K562 (cell line): ENCODE data around the gene SLTM. TPM values are rescaled to one million over a fixed set of nuclear protein-coding genes. Genes with fewer than 3 reads are reported as not detected.

Experiments used
- ATAC-seq: fragments of 200-7000 bp; cut with Tn5 transposase; 3 replicates; pipeline ENCODE4 v1.9.1; 2020; ENCODE audit warnings: moderate library complexity
- BruUV-seq: library from RNA; stranded (reverse); fragments of 400-500 nt; replicated peaks from 2 replicates; lab custom pipeline; 2021; lab: Mats Ljungman, UMichigan
- CTCF ChIA-PET: fragments of 300-600 bp; formaldehyde crosslinking; extraction: SDS; loops from one replicate; lab custom pipeline; 2021; ENCODE audit warnings: low intra/inter-chr PET ratio; lab: Yijun Ruan, JAX
- POLR2A ChIA-PET: fragments of 300-600, 350-650 bp; sonication (Branson Sonifier 250); formaldehyde crosslinking; extraction: SDS; loops from one replicate; lab custom pipeline; 2021; ENCODE audit warnings: antibody characterized with exemption, inconsistent platforms; lab: Yijun Ruan, JAX
- DNase-seq, 4 experiments: peaks; one replicate each; pipeline versions ENCODE4 v3.0.0 to v3.0.0-alpha.2; 2011 to 2018; ENCODE audit warnings: low spot score in 3 of 4, mixed read lengths in 3 of 4; ENCODE audit errors: extremely low read depth in 1 of 4
- FAIRE-seq: peaks from 2 replicates; lab custom pipeline; 2011; peaks lifted over from hg19 to GRCh38; lab: Jason Lieb, UNC
- H2AFZ ChIP-seq: 2 replicates; pipeline ENCODE4 v1.6.0; 2011; ENCODE audit warnings: low read depth, low read length, control low read depth, inconsistent platforms
- H3K27ac ChIP-seq: fragments of 200-600 bp; 3 replicates; pipeline ENCODE4 v1.8.0; 2011; ENCODE audit warnings: low read depth, mild to moderate bottlenecking, control low read depth, inconsistent platforms, low read length, moderate library complexity, mixed read lengths; ENCODE audit errors: extremely low read depth
- H3K27me3 ChIP-seq, 2 experiments: fragments of 300-600 bp in 1 of 2; 2 replicates in 1 of 2; 3 replicates in 1 of 2; pipeline versions ENCODE4 v1.6.0 to v1.8.0; 2011; ENCODE audit warnings: inconsistent platforms in 2 of 2, low read length in 2 of 2, mild to moderate bottlenecking in 1 of 2, mixed read lengths in 1 of 2, moderate library complexity in 1 of 2; ENCODE audit not compliant: control insufficient read depth in 2 of 2, insufficient read depth in 2 of 2
- H3K36me3 ChIP-seq: fragments of 300-600 bp; 3 replicates; pipeline ENCODE4 v1.8.0; 2011; ENCODE audit warnings: mild to moderate bottlenecking, low read length, inconsistent platforms; ENCODE audit not compliant: control insufficient read depth, insufficient read depth
- H3K4me1 ChIP-seq, 2 experiments: fragments of 200-600 bp in 1 of 2; replicated peaks in 1 of 2; 2 replicates in 1 of 2; 3 replicates in 1 of 2; pipeline versions ENCODE4 v1.5.1 to v1.8.0; 2011; ENCODE audit warnings: inconsistent platforms in 2 of 2, low read length in 2 of 2, mild to moderate bottlenecking in 1 of 2, mixed read lengths in 1 of 2, moderate library complexity in 1 of 2; ENCODE audit not compliant: control insufficient read depth in 2 of 2, insufficient read depth in 2 of 2
- H3K4me2 ChIP-seq: 2 replicates; pipeline ENCODE4 v1.6.1; 2011; ENCODE audit warnings: low read length, control low read depth, inconsistent platforms, mixed read lengths; ENCODE audit not compliant: insufficient read depth
- H3K4me3 ChIP-seq: fragments of 200-600 bp; sonication (generic), shearing (Covaris generic); 2 replicates; pipeline ENCODE4 v1.5.1; 2016; ENCODE audit warnings: control low read depth, inconsistent platforms
- H3K79me2 ChIP-seq: fragments of 200-600 bp; 3 replicates; pipeline ENCODE4 v1.8.0; 2011; ENCODE audit warnings: low read length, inconsistent platforms; ENCODE audit not compliant: control insufficient read depth, insufficient read depth
- H3K9ac ChIP-seq, 2 experiments: 2 replicates each; pipeline versions ENCODE4 v1.6.0 to v1.6.1; 2011; ENCODE audit warnings: low read depth in 2 of 2, low read length in 2 of 2, control low read depth in 1 of 2, inconsistent platforms in 1 of 2, mild to moderate bottlenecking in 1 of 2, mixed read lengths in 1 of 2; ENCODE audit not compliant: insufficient read depth in 1 of 2
- H3K9me1 ChIP-seq: one replicate; pipeline ENCODE4 v1.6.0; 2011; ENCODE audit warnings: inconsistent platforms, mild to moderate bottlenecking, low read length, moderate library complexity; ENCODE audit not compliant: control insufficient read depth, insufficient read depth
- H3K9me3 ChIP-seq: replicated peaks from 2 replicates; pipeline ENCODE4 v1.5.1; 2011; ENCODE audit warnings: low read depth, low read length, inconsistent platforms; ENCODE audit not compliant: control insufficient read depth, insufficient read depth
- H4K20me1 ChIP-seq: replicated peaks from 2 replicates; pipeline ENCODE4 v1.6.1; 2011; ENCODE audit warnings: low read length, inconsistent platforms, mixed read lengths; ENCODE audit not compliant: control insufficient read depth, insufficient read depth
- ARID3A ChIP-seq: IDR thresholded peaks from 2 replicates; pipeline ENCODE4 v1.6.1; 2012; ENCODE audit warnings: low read depth, low read length, improper control_type of control experiment, borderline replicate concordance
- DEAF1 ChIP-seq: fragments of 450-650 bp; formaldehyde crosslinking; IDR thresholded peaks from 2 replicates; pipeline ENCODE4 v1.4.0; 2020; ENCODE audit warnings: mild to moderate bottlenecking, moderate library complexity
- HNRNPL ChIP-seq: fragments of 200-400 bp; formaldehyde crosslinking; IDR thresholded peaks from 2 replicates; pipeline ENCODE4 v1.6.1; 2017; ENCODE audit warnings: low read depth, mild to moderate bottlenecking, low read length
- RBM34 ChIP-seq: fragments of 200-400 bp; formaldehyde crosslinking; IDR thresholded peaks from 2 replicates; pipeline ENCODE4 v1.6.1; 2018; ENCODE audit warnings: low read length, borderline replicate concordance; ENCODE audit not compliant: insufficient read depth
- ZNF318 ChIP-seq, 2 experiments: fragments of 450-650 bp; IDR thresholded peaks; 2 replicates each; pipeline ENCODE4 v1.6.1; 2016; ENCODE audit warnings: mild to moderate bottlenecking in 2 of 2, borderline replicate concordance in 1 of 2, low read depth in 1 of 2, moderate library complexity in 1 of 2
- ZNF766 ChIP-seq: fragments of 200-800 bp; sonication (Bioruptor generic); conservative IDR thresholded peaks from 2 replicates; pipeline ENCODE4 v1.6.1; 2016; ENCODE audit warnings: missing genetic modification characterization, missing compliant biosample characterization
- WGBS: fragments of 100-300 bp; shearing (Covaris generic); methylation state at CpG from one replicate; pipeline ENCODE4 v1.1.6; 2016; ENCODE audit warnings: low coverage, mixed read lengths; ENCODE audit not compliant: insufficient coverage; ENCODE audit errors: missing lambda C conversion rate; 5-methylcytosine and 5-hydroxymethylcytosine counted together
- in situ Hi-C: fragments of 300-500 bp; cut with MboI; formaldehyde crosslinking; loops from 4 replicates; pipeline ENCODE4 v1.15.0; 2018; ENCODE audit warnings: inconsistent platforms, mixed read lengths
- intact Hi-C: fragments of 100-400 bp; cut with micrococcal nuclease; formaldehyde crosslinking; loops from 2 replicates; pipeline ENCODE4 v1.14.2; 2022
- polyA plus RNA-seq, 8 experiments: library from polyadenylated mRNA; depleted of rRNA in 4 of 8; stranded (reverse) in 5 of 8; unstranded in 3 of 8; fragments of >200 nt; fragmentation: Nextera tagmentation in 2 of 8; fragmentation: Illumina TruSeq in 1 of 8; extraction: Ambion mirVana in 2 of 8; extraction: Trizol in 1 of 8; gene quantifications; 2 replicates each; pipeline versions ENCODE4 v1.2.1 to v1.2.3, GENCODE V29; 2011 to 2014; ENCODE audit warnings: inconsistent platforms in 1 of 8, missing spikeins in 1 of 8
- total RNA-seq, 7 experiments: library from RNA; depleted of rRNA in 6 of 7; stranded (reverse); fragments of >200 nt in 6 of 7; fragmentation: Illumina TruSeq in 2 of 7; extraction: Trizol in 2 of 7; gene quantifications; 2 replicates each; pipeline versions ENCODE4 v1.2.1 to v1.2.3, GENCODE V29; 2011 to 2021; ENCODE audit warnings: low replicate concordance in 1 of 7

SLTM gene
- total and polyA plus RNA-seq, 9 of the 15 experiments (the other 6 are each of a cell fraction or from before 2014, with no cell fraction given): 39.5 to 163 (median 102) TPM

- WGBS: 89% methylated on average over 3 of the region's 3 CpGs
- ChIA-PET POLR2A (interaction anchor here (1.0 to 1.4 kb wide), 2 partner anchors 10 to 20 kb away, joined by 3 read pairs; no protein-coding TSS in a partner anchor), CTCF (no interaction called here)
- intact Hi-C loops (no loop called here), in situ Hi-C loops (no loop called here)
- no peak for FAIRE-seq
- no TSS peak for BruUV-seq
- H2AFZ ChIP-seq: no peak overlapping the region
- H3K4me2 ChIP-seq: no peak overlapping the region
- no peak for ATAC-seq
- H3K9me3 ChIP-seq: no peaks in the 10 kb centered on the region
- no peaks in the 10 kb centered on the region for H3K27me3 ChIP-seq
- peaks cover 74% of the 10 kb centered on the region for H3K36me3 ChIP-seq
- H3K9ac ChIP-seq: no peak overlapping the region
- H3K79me2 ChIP-seq: no peaks in the 10 kb centered on the region
- H3K4me1 ChIP-seq: no peaks in the 10 kb centered on the region
- H3K4me3 ChIP-seq: no peak overlapping the region
- no peak for DNase-seq
- no peaks in the 10 kb centered on the region for H3K9me1 ChIP-seq
- H4K20me1 ChIP-seq: no peaks in the 10 kb centered on the region; the same call in 1 of the 2 replicates
- H3K27ac ChIP-seq: no peak overlapping the region
- no peak for TF ChIP-seq HNRNPL
- no peak for TF ChIP-seq ZNF318 (IDR thresholded peaks at IDR 0.05; ENCODE audit: borderline replicate concordance in 1 of 2, low read depth in 1 of 2)
- no peak for TF ChIP-seq DEAF1
- TF ChIP-seq ARID3A: no peak
- no peak for TF ChIP-seq RBM34
- no peak for TF ChIP-seq ZNF766
These were observed 53.2 kb downstream of the SLTM start for GRCh38 chr15:58880320-58880719.
